Peyer's patch (tissue), 4 donors: Measurements from ENCODE around the gene ZBBX. TPM values are rescaled to one million over a fixed set of nuclear protein-coding genes. Genes with fewer than 3 reads are reported as not detected.

Source experiments
- DNase-seq, 3 donors: peaks; one replicate each; pipeline ENCODE4 v3.0.0-alpha.2; 2017 to 2019
- H3K27ac ChIP-seq, 4 donors: fragments of 200-600 bp; sonication (generic); one replicate each; pipeline ENCODE4 v1.5.1; 2016 to 2019
- H3K27me3 ChIP-seq, 2 donors: fragments of 200-600 bp; sonication (generic); one replicate each; pipeline ENCODE4 v1.5.1; 2019
- H3K36me3 ChIP-seq, 3 donors: fragments of 200-600 bp; sonication (generic); one replicate each; pipeline ENCODE4 v1.5.1; 2016 to 2019
- H3K4me1 ChIP-seq, 4 donors: fragments of 200-600 bp; sonication (generic); one replicate each; pipeline ENCODE4 v1.5.1; 2016 to 2019
- H3K4me3 ChIP-seq, 4 donors: fragments of 200-600 bp; sonication (generic); 1 replicate in 3 of 4; 2 replicates in 1 of 4; pipeline ENCODE4 v1.5.1; 2016 to 2019; ENCODE audit warnings: mild to moderate bottlenecking in 1 of 4
- H3K9me3 ChIP-seq, 4 donors: fragments of 200-600 bp; sonication (generic); one replicate each; pipeline ENCODE4 v1.5.1; 2016 to 2019; ENCODE audit warnings: mild to moderate bottlenecking in 1 of 4
- CTCF ChIP-seq, 6 experiments: fragments of 450-650 bp in 4 of 6; fragments of 200-600 bp in 2 of 6; sonication (generic) in 1 of 6; IDR thresholded peaks; one replicate each; pipeline ENCODE4 v1.5.1; 2017 to 2019; ENCODE audit warnings: antibody characterized with exemption in 6 of 6, mild to moderate bottlenecking in 3 of 6, moderate library complexity in 1 of 6
- POLR2A ChIP-seq, 2 donors: fragments of 450-650 bp; IDR thresholded peaks; one replicate each; pipeline ENCODE4 v1.5.1; 2017; ENCODE audit warnings: antibody characterized with exemption in 2 of 2, mild to moderate bottlenecking in 2 of 2, moderate library complexity in 2 of 2
- total RNA-seq, 4 donors: library from RNA; depleted of rRNA; stranded (reverse); fragments of >200 nt; gene quantifications; one replicate each; pipeline ENCODE4 v1.1.0, GENCODE V29; 2016

ZBBX gene
- total RNA-seq, 4 donors from 2014 or later, result not detected

GRCh38 chr3:167396075-167396474 lies 16.0 kb upstream of the ZBBX start:
- no peaks in the 10 kb centered on the region for H3K9me3 ChIP-seq
- no peak for TF ChIP-seq CTCF (IDR thresholded peaks at IDR 0.05)
- H3K4me1 ChIP-seq, result no peaks in the 10 kb centered on the region
- H3K27me3 ChIP-seq, result no peaks in the 10 kb centered on the region
- no peak overlapping the region for H3K4me3 ChIP-seq
- no peak overlapping the region for H3K27ac ChIP-seq
- DNase-seq, result no peak
- H3K36me3 ChIP-seq, result no peaks in the 10 kb centered on the region

GRCh38 chr3:167394003-167394402 lies 13.9 kb upstream of the ZBBX start:
- Histone ChIP-seq H3K4me3 (no peak overlapping the region), H3K27ac (no peak overlapping the region), H3K27me3 (no peaks in the 10 kb centered on the region), H3K9me3 (no peaks in the 10 kb centered on the region), H3K4me1 (no peaks in the 10 kb centered on the region), H3K36me3 (no peaks in the 10 kb centered on the region)
- DNase-seq, result no peak
- TF ChIP-seq POLR2A (IDR thresholded peaks at IDR 0.05) (no peak), CTCF (IDR thresholded peaks at IDR 0.05) (no peak)

- no peak for DNase-seq
- no peak overlapping the region for H3K27ac ChIP-seq
- no peaks in the 10 kb centered on the region for H3K36me3 ChIP-seq
- H3K4me1 ChIP-seq, result peaks cover 0 to 5% (median 0%) of the 10 kb centered on the region in 4 donors
- H3K4me3 ChIP-seq, result no peak overlapping the region
- TF ChIP-seq CTCF (IDR thresholded peaks at IDR 0.05) (no peak), POLR2A (IDR thresholded peaks at IDR 0.05) (no peak)
- no peaks in the 10 kb centered on the region for H3K9me3 ChIP-seq
- no peaks in the 10 kb centered on the region for H3K27me3 ChIP-seq
These were observed 2.1 kb upstream of the ZBBX start for GRCh38 chr3:167382155-167382554.

- Histone ChIP-seq H3K27me3 (no peaks in the 10 kb centered on the region), H3K4me3 (no peak overlapping the region), H3K36me3 (no peaks in the 10 kb centered on the region), H3K4me1 (peaks cover 0 to 5% (median 0%) of the 10 kb centered on the region in 4 donors), H3K27ac (no peak overlapping the region), H3K9me3 (no peaks in the 10 kb centered on the region)
- no peak for TF ChIP-seq POLR2A (IDR thresholded peaks at IDR 0.05)
- no peak for DNase-seq
These were observed 4.6 kb downstream of the ZBBX start for GRCh38 chr3:167375478-167375877.

GRCh38 chr3:167372138-167372537 lies 8.0 kb downstream of the ZBBX start:
- Histone ChIP-seq H3K36me3 (no peaks in the 10 kb centered on the region), H3K27me3 (no peaks in the 10 kb centered on the region), H3K9me3 (no peaks in the 10 kb centered on the region), H3K4me1 (no peaks in the 10 kb centered on the region), H3K27ac (no peak overlapping the region), H3K4me3 (no peak overlapping the region)
- TF ChIP-seq CTCF (IDR thresholded peaks at IDR 0.05), result no peak
- TF ChIP-seq POLR2A (IDR thresholded peaks at IDR 0.05), result no peak
- DNase-seq, result no peak

- H3K4me1 ChIP-seq, result no peaks in the 10 kb centered on the region
- TF ChIP-seq CTCF (IDR thresholded peaks at IDR 0.05) (no peak), POLR2A (IDR thresholded peaks at IDR 0.05) (no peak)
- DNase-seq, result no peak
- no peaks in the 10 kb centered on the region for H3K36me3 ChIP-seq
- H3K27me3 ChIP-seq, result no peaks in the 10 kb centered on the region
- H3K9me3 ChIP-seq, result no peaks in the 10 kb centered on the region
- no peak overlapping the region for H3K27ac ChIP-seq
- no peak overlapping the region for H3K4me3 ChIP-seq
These were observed 18.1 kb downstream of the ZBBX start for GRCh38 chr3:167361948-167362347.
